Right lobe of liver (tissue), 4 donors: ENCODE results near the gene ZC3H7A.

Source experiments
- CTCF ChIP-seq, 4 donors: fragments of 200-600 bp in 3 of 4; fragments of 450-650 bp in 1 of 4; IDR thresholded peaks; one replicate each; pipeline versions ENCODE4 v1.5.1 to v1.8.0; 2016 to 2022; ENCODE audit warnings: antibody characterized with exemption in 4 of 4, mild to moderate bottlenecking in 2 of 4
- POLR2A ChIP-seq: fragments of 450-650 bp; IDR thresholded peaks from one replicate; pipeline ENCODE4 v1.6.1; 2017; ENCODE audit warnings: antibody characterized with exemption, mild to moderate bottlenecking
- donor health status: DM: no; HTN: no; CAD: no.
- donor health status: DM: no; HTN: no; CAD: no.
- donor health status: DM: no; HTN: yes; CAD: no.

DNA sequence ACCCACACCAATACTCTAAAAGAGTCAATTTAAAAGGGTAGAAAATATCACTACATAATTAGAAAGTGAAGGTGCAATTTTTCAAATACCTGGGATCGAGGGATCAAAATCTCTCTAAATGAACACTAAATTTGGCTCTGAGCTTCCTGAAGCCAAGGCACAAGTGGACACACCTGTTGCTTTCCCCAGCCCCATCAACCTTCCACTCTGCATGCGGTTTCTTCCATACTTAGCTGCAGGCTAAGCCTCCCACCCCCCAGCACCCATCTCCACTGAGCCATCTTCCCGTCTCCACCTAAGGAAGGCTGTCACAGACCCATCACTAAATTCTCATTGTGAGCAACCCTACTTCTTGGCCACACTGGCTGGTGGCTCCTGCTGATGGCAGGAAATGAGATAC lies 84.9 kb downstream of the ZC3H7A start:
- TF ChIP-seq CTCF (IDR thresholded peaks at IDR 0.05) (no peak), POLR2A (no peak)
